ENCODE measurements around the gene FAM110C. TPM values are rescaled to one million over a fixed set of nuclear protein-coding genes. Genes with fewer than 3 reads are reported as not detected.
"Not testable (repeated sequence)": the region's sequence is repeated elsewhere in the genome, so short reads cannot be mapped to it uniquely, and the experiment has no call there.

FAM110C gene
- total and polyA plus RNA-seq, 8 donors = 3.4 to 16.8 (median 11.2) TPM; not detected in 1

- peak; percentile 64 to 69 for DNase-seq
- H3K27ac ChIP-seq = peak overlapping the region; percentile 49 to 80 (median 73)
- H3K27me3 ChIP-seq = peaks cover 0 to 7% (median 0%) of the 10 kb centered on the region in 3 donors
- intact Hi-C loops (cut with DNase I; ENCODE audit: low total_unique reads) = no loop called here
- no peaks in the 10 kb centered on the region for H3K9me3 ChIP-seq
- no peak overlapping the region for H3K4me3 ChIP-seq
- 32 to 55% (median 42%) methylated on average over 12 of the region's 12 CpGs for WGBS, 5 donors
- H3K36me3 ChIP-seq = no peaks in the 10 kb centered on the region
- TF ChIP-seq POLR2A (IDR thresholded peaks at IDR 0.05) (no peak), POLR2AphosphoS5 (IDR thresholded peaks at IDR 0.05) (peak in 1 of 3 donors; percentile 48), EP300 (IDR thresholded peaks at IDR 0.05) (no peak)
- TF ChIP-seq, protein P1, sequence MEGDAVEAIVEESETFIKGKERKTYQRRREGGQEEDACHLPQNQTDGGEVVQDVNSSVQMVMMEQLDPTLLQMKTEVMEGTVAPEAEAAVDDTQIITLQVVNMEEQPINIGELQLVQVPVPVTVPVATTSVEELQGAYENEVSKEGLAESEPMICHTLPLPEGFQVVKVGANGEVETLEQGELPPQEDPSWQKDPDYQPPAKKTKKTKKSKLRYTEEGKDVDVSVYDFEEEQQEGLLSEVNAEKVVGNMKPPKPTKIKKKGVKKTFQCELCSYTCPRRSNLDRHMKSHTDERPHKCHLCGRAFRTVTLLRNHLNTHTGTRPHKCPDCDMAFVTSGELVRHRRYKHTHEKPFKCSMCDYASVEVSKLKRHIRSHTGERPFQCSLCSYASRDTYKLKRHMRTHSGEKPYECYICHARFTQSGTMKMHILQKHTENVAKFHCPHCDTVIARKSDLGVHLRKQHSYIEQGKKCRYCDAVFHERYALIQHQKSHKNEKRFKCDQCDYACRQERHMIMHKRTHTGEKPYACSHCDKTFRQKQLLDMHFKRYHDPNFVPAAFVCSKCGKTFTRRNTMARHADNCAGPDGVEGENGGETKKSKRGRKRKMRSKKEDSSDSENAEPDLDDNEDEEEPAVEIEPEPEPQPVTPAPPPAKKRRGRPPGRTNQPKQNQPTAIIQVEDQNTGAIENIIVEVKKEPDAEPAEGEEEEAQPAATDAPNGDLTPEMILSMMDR (IDR thresholded peaks at IDR 0.05) = no peak
- H3K4me1 ChIP-seq = peaks cover 0 to 6% (median 2%) of the 10 kb centered on the region in 4 donors
Observed at GRCh38 chr2:69366-70344, 23.4 kb upstream of the FAM110C start.

GRCh38 chr2:68637-69036 is 22.3 kb upstream of the FAM110C start:
- H3K4me3 ChIP-seq; H3K27me3 ChIP-seq; H3K4me1 ChIP-seq; H3K36me3 ChIP-seq; DNase-seq; H3K9me3 ChIP-seq; intact Hi-C loops (cut with DNase I; ENCODE audit: low total_unique reads): not testable (repeated sequence)
- whole genome bisulfite sequencing, 5 donors = 44 to 60% (median 57%) methylated on average over 5 of the region's 5 CpGs
- peak overlapping the region in 1 of 5 donors; percentile 80 for H3K27ac ChIP-seq

- Histone ChIP-seq H3K9me3 (no peaks in the 10 kb centered on the region), H3K27ac (no peak overlapping the region), H3K27me3 (peaks cover 0 to 7% (median 0%) of the 10 kb centered on the region in 3 donors), H3K4me3 (no peak overlapping the region), H3K4me1 (peaks cover 0 to 6% (median 2%) of the 10 kb centered on the region in 4 donors), H3K36me3 (no peaks in the 10 kb centered on the region)
- TF ChIP-seq EP300 (IDR thresholded peaks at IDR 0.05) (no peak), POLR2A (IDR thresholded peaks at IDR 0.05) (no peak), POLR2AphosphoS5 (IDR thresholded peaks at IDR 0.05) (no peak)
- TF ChIP-seq, protein P1 (IDR thresholded peaks at IDR 0.05) = no peak
- WGBS, 5 donors = 90 to 94% (median 93%) methylated on average over 17 of the region's 17 CpGs
- DNase-seq = no peak
- intact Hi-C loops (cut with DNase I; ENCODE audit: low total_unique reads) = no loop called here
Observed at GRCh38 chr2:66853-67252, 20.5 kb upstream of the FAM110C start.

GRCh38 chr2:65121-65520 is 18.8 kb upstream of the FAM110C start:
- H3K4me1 ChIP-seq = peaks cover 0 to 6% (median 2%) of the 10 kb centered on the region in 4 donors
- 76 to 85% (median 78%) methylated on average over 4 of the region's 4 CpGs for WGBS, 5 donors
- H3K9me3 ChIP-seq = no peaks in the 10 kb centered on the region
- intact Hi-C loops (cut with DNase I; ENCODE audit: low total_unique reads) = no loop called here
- no peak for TF ChIP-seq POLR2A (IDR thresholded peaks at IDR 0.05)
- no peak for TF ChIP-seq EP300 (IDR thresholded peaks at IDR 0.05)
- TF ChIP-seq, protein P1 (IDR thresholded peaks at IDR 0.05) = no peak
- no peak for TF ChIP-seq POLR2AphosphoS5 (IDR thresholded peaks at IDR 0.05)
- no peaks in the 10 kb centered on the region for H3K36me3 ChIP-seq
- no peak overlapping the region for H3K4me3 ChIP-seq
- H3K27me3 ChIP-seq = peaks cover 0 to 7% (median 0%) of the 10 kb centered on the region in 3 donors
- DNase-seq = no peak
- H3K27ac ChIP-seq = no peak overlapping the region
